T-helper 17 cell (primary cell): ENCODE results near the gene CACNG3. TPM values are rescaled to one million over a fixed set of nuclear protein-coding genes. Genes with fewer than 3 reads are reported as not detected.

Source experiments
- ATAC-seq: fragments of 150-1000 bp; cut with Tn5 transposase; 2 replicates; pipeline ENCODE4 v1.10.0; 2021; ENCODE audit warnings: mild to moderate bottlenecking, moderate library complexity
- DNase-seq, 3 donors: peaks; one replicate each; pipeline versions ENCODE4 v3.0.0 to v3.0.0-alpha.2; 2020 to 2021
- H3K9me3 ChIP-seq: one replicate; pipeline ENCODE4 v1.7.0; 2013; ENCODE audit warnings: low read length, mild to moderate bottlenecking; ENCODE audit not compliant: control insufficient read depth, poor library complexity, severe bottlenecking
- H3K27ac Mint-ChIP-seq: one replicate; pipeline ENCODE4 v1.8.0; 2022; ENCODE audit warnings: mild to moderate bottlenecking, moderate library complexity, mixed read lengths
- H3K27me3 Mint-ChIP-seq: one replicate; pipeline ENCODE4 v1.8.0; 2022; ENCODE audit warnings: mixed read lengths
- H3K36me3 Mint-ChIP-seq: one replicate; pipeline ENCODE4 v1.8.0; 2022; ENCODE audit warnings: low read depth, mixed read lengths
- H3K4me1 Mint-ChIP-seq: one replicate; pipeline ENCODE4 v1.8.0; 2022; ENCODE audit warnings: mild to moderate bottlenecking, mixed read lengths
- H3K4me3 Mint-ChIP-seq: one replicate; pipeline ENCODE4 v1.8.0; 2022; ENCODE audit warnings: mild to moderate bottlenecking, moderate library complexity, mixed read lengths
- total RNA-seq, 4 donors: library from RNA in 2 of 4; stranded (reverse) in 2 of 4; gene quantifications; one replicate each; pipeline ENCODE4 v1.2.3 and lab custom pipeline; 2022 to 2026

CACNG3 gene
- total RNA-seq, 2 donors from 2014 or later, result not detected

GRCh38 chr16:24396350-24397271 lies 140.5 kb downstream of the CACNG3 start:
- no peaks in the 10 kb centered on the region for H3K9me3 ChIP-seq
- no peak for DNase-seq
- Mint-ChIP-seq H3K4me3 (no peak overlapping the region), H3K4me1 (no peaks in the 10 kb centered on the region), H3K27me3 (peaks cover 45% of the 10 kb centered on the region), H3K36me3 (peaks cover 2% of the 10 kb centered on the region), H3K27ac (no peak overlapping the region)
- ATAC-seq, result no peak

- H3K27ac Mint-ChIP-seq, result no peak overlapping the region
- no peaks in the 10 kb centered on the region for H3K36me3 Mint-ChIP-seq
- ATAC-seq (no peak), DNase-seq (no peak)
- H3K9me3 ChIP-seq, result no peaks in the 10 kb centered on the region
- H3K27me3 Mint-ChIP-seq, result peaks cover 30% of the 10 kb centered on the region
- no peaks in the 10 kb centered on the region for H3K4me1 Mint-ChIP-seq
- no peak overlapping the region for H3K4me3 Mint-ChIP-seq
Measured at GRCh38 chr16:24409045-24409444, 152.9 kb downstream of the CACNG3 start.
